Pancreas (tissue), 10 donors: Measurements from ENCODE around the gene RIC8B. TPM values are rescaled to one million over a fixed set of nuclear protein-coding genes. Genes with fewer than 3 reads are reported as not detected.

Experiments used
- ATAC-seq, 4 donors: fragments of 200-7000 bp; cut with Tn5 transposase; one replicate each; pipeline versions ENCODE4 v1.8.0 to v1.9.1; 2020; ENCODE audit warnings: mild to moderate bottlenecking in 4 of 4, moderate library complexity in 4 of 4
- DNase-seq, 6 donors: peaks; one replicate each; pipeline ENCODE4 v3.0.0-alpha.2; 2020
- FAIRE-seq: peaks from 2 replicates; lab custom pipeline; 2012; peaks lifted over from hg19 to GRCh38; lab: Jason Lieb, UNC
- H3K27ac ChIP-seq, 4 donors: fragments of 200-600 bp; sonication (generic); 1 replicate in 3 of 4; 2 replicates in 1 of 4; pipeline versions ENCODE4 v1.5.0 to v1.8.0; 2020
- H3K27me3 ChIP-seq, 4 donors: fragments of 200-600 bp; one replicate each; pipeline ENCODE4 v1.8.0; 2021
- H3K36me3 ChIP-seq, 3 donors: fragments of 200-600 bp; sonication (generic) in 1 of 3; one replicate each; pipeline versions ENCODE4 v1.5.0 to v1.8.0; 2020 to 2021
- H3K4me1 ChIP-seq, 3 donors: fragments of 200-600 bp; one replicate each; pipeline ENCODE4 v1.8.0; 2021
- H3K4me3 ChIP-seq, 4 donors: fragments of 200-600 bp; sonication (generic) in 2 of 4; one replicate each; pipeline versions ENCODE4 v1.5.0 to v1.8.0; 2020 to 2021
- H3K9me3 ChIP-seq, 4 donors: fragments of 200-600 bp; one replicate each; pipeline ENCODE4 v1.8.0; 2021
- WGBS, 2 donors: extraction: QIAGEN DNeasy Blood & Tissue Kit; methylation state at CpG; one replicate each; pipeline ENCODE4 v1.1.7; 2013; 5-methylcytosine and 5-hydroxymethylcytosine counted together
- intact Hi-C, 3 donors: fragments of 100-400 bp; cut with DNase I; formaldehyde crosslinking; loops; one replicate each; pipeline versions ENCODE4 v1.11.1 to v1.14.2; 2022
- polyA plus RNA-seq, 2 donors: library from polyadenylated mRNA; stranded (reverse); fragments of 200-250 nt; gene quantifications; one replicate each; pipeline ENCODE4 v1.2.3, GENCODE V29; 2013
- total RNA-seq, 6 donors: library from RNA; stranded (reverse); fragmentation: NEBNext Ultra II Directional in 4 of 6; extraction: Animal tissue kit (Norgen Biotek cat#: 25700) in 4 of 6; gene quantifications; one replicate each; pipeline versions ENCODE4 v1.2.1 to v1.2.4, GENCODE V29; 2021 to 2023
- TF ChIP-seq, protein P1 (sequence below), 4 donors: fragments of 200-600 bp; sonication (generic) in 3 of 4; IDR thresholded peaks; one replicate each; pipeline versions ENCODE4 v1.5.0 to v1.8.0; 2021; ENCODE audit warnings: antibody characterized with exemption in 4 of 4
- donor health status: healthy with polysubstance abuse.
- donor health status: DM: no; HTN: no; CAD: no; lungs with moderate emphysema.
- donor health status: DM: no; HTN: no; CAD: no.
- donor health status: control.
- donor health status: control.
- donor health status: Bipolar disorder and iron deficiency.
- donor health status: DM: yes; HTN: yes; CAD: no.
- donor health status: DM: no; HTN: no; CAD: no.
- donor health status: DM: no; HTN: no; CAD: no.
- donor health status: DM: yes; HTN: yes; CAD: no.

The RIC8B gene
- total and polyA plus RNA-seq, 8 donors: 5.3 to 17.5 (median 9.8) TPM

DNA sequence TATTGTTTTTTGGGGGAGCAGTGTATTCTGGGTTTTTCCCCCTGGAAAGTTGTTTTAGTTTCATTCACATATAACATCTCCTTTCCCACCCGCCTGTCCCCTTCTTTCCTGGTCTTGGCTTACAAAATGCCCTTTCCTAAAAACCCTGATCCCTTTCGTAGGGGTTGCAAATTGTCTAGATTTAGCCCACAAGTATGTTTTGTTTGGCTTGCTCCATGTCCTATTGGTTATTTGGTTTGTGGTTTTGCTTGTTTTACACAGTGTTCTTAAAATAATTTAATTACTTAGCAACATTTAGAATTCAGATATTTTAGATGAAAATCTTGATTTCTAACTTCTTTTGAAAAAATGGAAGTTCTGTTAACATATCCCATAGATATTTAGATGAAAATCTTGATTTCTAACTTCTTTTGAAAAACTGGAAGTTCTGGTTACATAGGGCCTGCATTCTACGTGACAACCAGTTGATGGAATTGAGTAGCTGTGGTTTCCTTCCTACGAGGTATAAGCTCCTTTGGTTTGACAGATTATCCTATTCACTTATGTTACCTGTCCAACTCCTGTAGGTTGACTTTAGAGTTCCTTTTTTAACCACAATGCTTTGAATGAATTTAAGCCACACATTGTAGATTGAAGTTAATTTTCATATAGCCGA is 92.1 kb downstream of the RIC8B start:
- H3K4me3 ChIP-seq: no peak overlapping the region
- H3K9me3 ChIP-seq: no peaks in the 10 kb centered on the region
- TF ChIP-seq, protein P1, sequence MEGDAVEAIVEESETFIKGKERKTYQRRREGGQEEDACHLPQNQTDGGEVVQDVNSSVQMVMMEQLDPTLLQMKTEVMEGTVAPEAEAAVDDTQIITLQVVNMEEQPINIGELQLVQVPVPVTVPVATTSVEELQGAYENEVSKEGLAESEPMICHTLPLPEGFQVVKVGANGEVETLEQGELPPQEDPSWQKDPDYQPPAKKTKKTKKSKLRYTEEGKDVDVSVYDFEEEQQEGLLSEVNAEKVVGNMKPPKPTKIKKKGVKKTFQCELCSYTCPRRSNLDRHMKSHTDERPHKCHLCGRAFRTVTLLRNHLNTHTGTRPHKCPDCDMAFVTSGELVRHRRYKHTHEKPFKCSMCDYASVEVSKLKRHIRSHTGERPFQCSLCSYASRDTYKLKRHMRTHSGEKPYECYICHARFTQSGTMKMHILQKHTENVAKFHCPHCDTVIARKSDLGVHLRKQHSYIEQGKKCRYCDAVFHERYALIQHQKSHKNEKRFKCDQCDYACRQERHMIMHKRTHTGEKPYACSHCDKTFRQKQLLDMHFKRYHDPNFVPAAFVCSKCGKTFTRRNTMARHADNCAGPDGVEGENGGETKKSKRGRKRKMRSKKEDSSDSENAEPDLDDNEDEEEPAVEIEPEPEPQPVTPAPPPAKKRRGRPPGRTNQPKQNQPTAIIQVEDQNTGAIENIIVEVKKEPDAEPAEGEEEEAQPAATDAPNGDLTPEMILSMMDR (IDR thresholded peaks at IDR 0.05): no peak
- intact Hi-C loops: no loop called here
- no peaks in the 10 kb centered on the region for H3K4me1 ChIP-seq
- DNase-seq: no peak
- 89 to 96% methylated on average over 5 of the region's 5 CpGs for WGBS, 2 donors
- peaks cover 0 to 3% (median 0%) of the 10 kb centered on the region in 3 donors for H3K36me3 ChIP-seq
- no peak overlapping the region for H3K27ac ChIP-seq
- no peaks in the 10 kb centered on the region for H3K27me3 ChIP-seq
- no peak for FAIRE-seq
- no peak for ATAC-seq

DNA sequence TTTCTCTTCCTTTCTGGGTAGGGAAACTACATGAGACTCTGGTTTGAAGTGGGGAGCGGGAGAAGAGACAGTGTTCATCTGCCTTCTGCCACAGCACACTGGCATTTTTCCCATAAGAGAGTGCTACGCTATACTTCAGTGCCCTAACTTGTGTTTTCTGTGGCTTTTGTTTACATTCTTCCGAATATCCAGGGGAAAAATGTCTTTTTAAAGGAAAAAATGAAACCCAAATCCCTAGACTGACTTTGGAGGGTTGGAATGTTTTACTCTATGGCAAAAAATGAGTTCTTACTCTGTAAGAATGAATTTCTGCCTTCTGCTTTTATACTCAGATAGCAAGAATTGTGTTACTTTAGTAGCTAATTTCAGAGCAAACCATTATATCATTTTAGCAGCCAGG is 93.2 kb downstream of the RIC8B start:
- 89 to 98% methylated on average over 3 of the region's 3 CpGs for WGBS, 2 donors
- no peak for ATAC-seq
- H3K27ac ChIP-seq: no peak overlapping the region

DNA sequence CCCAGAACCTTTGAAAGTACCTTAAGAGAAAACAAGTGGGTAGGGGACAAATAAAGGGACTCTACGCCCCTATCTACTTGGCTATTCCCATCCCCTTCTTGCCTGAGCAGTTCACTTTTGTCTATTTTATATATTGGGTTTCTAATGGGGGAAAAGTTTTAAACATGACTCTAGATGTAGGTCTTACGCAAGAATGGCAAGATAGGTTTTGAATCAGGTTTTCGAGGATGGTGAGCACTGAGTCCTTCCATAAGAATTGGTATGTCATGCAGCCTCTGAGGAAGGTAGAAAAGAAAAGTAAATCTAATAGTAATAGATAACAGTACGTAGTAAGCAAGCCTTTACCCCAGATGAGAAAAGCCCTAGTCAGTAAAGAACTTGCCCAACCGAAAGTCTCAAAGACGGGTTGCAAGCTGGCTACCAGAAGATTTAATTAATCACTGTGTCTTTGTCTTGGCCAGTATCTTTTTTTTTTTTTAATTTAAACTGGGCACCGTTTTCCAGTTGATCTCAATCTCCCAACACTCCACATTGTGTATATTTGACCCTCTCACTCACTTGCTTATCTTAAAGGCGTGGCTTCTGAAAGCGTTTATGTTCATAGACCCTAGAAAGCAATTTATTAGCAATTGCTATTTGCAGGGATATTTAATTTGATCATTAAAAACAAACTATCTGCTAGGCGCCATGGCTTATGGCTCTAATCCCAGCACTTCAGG is 94.7 kb downstream of the RIC8B start:
- Histone ChIP-seq H3K9me3 (no peaks in the 10 kb centered on the region), H3K4me3 (no peak overlapping the region), H3K4me1 (no peaks in the 10 kb centered on the region), H3K27me3 (no peaks in the 10 kb centered on the region), H3K36me3 (peaks cover 0 to 1% (median 0%) of the 10 kb centered on the region in 3 donors), H3K27ac (no peak overlapping the region)
- 87% methylated on average over 10 of the region's 10 CpGs for WGBS, 2 donors
- intact Hi-C loops: no loop called here
- DNase-seq (no peak), FAIRE-seq (no peak), ATAC-seq (no peak)
- TF ChIP-seq, protein P1 (IDR thresholded peaks at IDR 0.05): no peak

More for the DNA sequence above, 93.2 kb downstream of the RIC8B start:
- intact Hi-C loops: no loop called here
- Histone ChIP-seq H3K9me3 (no peaks in the 10 kb centered on the region), H3K27me3 (no peaks in the 10 kb centered on the region), H3K4me3 (no peak overlapping the region), H3K36me3 (peaks cover 0 to 3% (median 0%) of the 10 kb centered on the region in 3 donors), H3K4me1 (no peaks in the 10 kb centered on the region)
- FAIRE-seq: no peak
- no peak for DNase-seq
- TF ChIP-seq, protein P1 (IDR thresholded peaks at IDR 0.05): no peak

DNA sequence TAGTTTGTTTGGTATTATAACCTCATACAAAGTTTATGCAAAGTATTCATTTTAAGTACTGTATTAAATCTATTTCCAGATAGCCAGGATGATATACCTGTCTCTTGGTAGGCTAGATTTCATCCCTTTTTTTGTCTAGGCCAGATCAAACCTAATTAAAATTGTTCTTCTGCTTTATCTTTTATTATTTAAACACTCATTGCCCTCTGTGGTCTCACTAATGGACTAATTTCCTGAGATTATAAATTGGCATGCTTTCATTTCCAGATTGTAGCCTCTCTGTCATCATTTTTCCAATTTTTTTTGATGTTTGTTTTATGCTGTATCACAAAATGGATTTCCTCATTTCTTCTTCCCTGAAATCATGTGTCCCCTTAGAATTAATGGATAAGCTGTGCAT is 95.6 kb downstream of the RIC8B start:
- FAIRE-seq (no peak), ATAC-seq (no peak), DNase-seq (no peak)
- Histone ChIP-seq H3K9me3 (no peaks in the 10 kb centered on the region), H3K4me1 (no peaks in the 10 kb centered on the region), H3K36me3 (no peaks in the 10 kb centered on the region), H3K4me3 (no peak overlapping the region), H3K27ac (no peak overlapping the region), H3K27me3 (no peaks in the 10 kb centered on the region)
- TF ChIP-seq, protein P1 (IDR thresholded peaks at IDR 0.05): no peak
- intact Hi-C loops: no loop called here

DNA sequence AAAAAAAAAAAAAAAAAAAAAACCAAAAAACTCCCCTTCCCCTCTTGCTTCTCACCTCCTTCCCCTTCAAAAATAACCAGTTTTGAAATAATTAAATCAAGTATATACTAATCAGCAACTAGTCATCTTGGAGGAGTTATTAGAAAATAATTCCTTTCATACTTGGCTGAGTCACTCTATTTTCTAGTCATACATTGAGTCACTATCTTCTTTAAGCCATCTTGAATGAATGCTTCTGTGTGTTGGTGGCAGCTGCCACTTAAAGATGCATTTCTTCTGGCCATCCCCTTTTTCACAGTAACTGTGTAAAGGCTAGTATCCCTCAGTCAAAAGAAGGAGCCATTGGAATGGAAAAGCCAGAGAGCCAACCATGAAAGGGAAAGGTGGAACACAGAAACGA is 97.0 kb downstream of the RIC8B start:
- TF ChIP-seq, protein P1 (IDR thresholded peaks at IDR 0.05): no peak
- whole genome bisulfite sequencing, 2 donors: 91% methylated on average over 1 of the region's 1 CpG
- FAIRE-seq (no peak), DNase-seq (no peak), ATAC-seq (no peak)
- Histone ChIP-seq H3K36me3 (no peaks in the 10 kb centered on the region), H3K27ac (no peak overlapping the region), H3K9me3 (no peaks in the 10 kb centered on the region), H3K4me3 (no peak overlapping the region), H3K27me3 (no peaks in the 10 kb centered on the region), H3K4me1 (peaks cover 0 to 4% (median 0%) of the 10 kb centered on the region in 3 donors)
- intact Hi-C loops: no loop called here
